SK-N-SH treated with all-trans-retinoic acid at 6 μM for 48 hours (cell line): ENCODE data around the gene ST6GAL1.
"Not testable (repeated sequence)": the region's sequence is repeated elsewhere in the genome, so short reads cannot be mapped to it uniquely, and the experiment has no call there.

Experiments
- ATAC-seq: fragments of 200-7000 bp; cut with Tn5 transposase; 3 replicates; pipeline ENCODE4 v1.9.1; 2020; ENCODE audit warnings: mild to moderate bottlenecking, moderate library complexity
- ARNTL ChIP-seq: fragments of 450-650 bp; formaldehyde crosslinking; IDR thresholded peaks from 2 replicates; pipeline ENCODE4 v1.5.0; 2020; ENCODE audit warnings: low read depth, mild to moderate bottlenecking, moderate library complexity, borderline replicate concordance
- BACH2 ChIP-seq: fragments of 250-450 bp; sonication (Bioruptor Pico); IDR thresholded peaks from 2 replicates; pipeline ENCODE4 v1.9.0; 2021; ENCODE audit warnings: mild to moderate bottlenecking, borderline replicate concordance
- CSDC2 ChIP-seq: fragments of 250-450 bp; sonication (Bioruptor Pico); IDR thresholded peaks from 2 replicates; pipeline ENCODE4 v1.5.0; 2020; ENCODE audit warnings: mild to moderate bottlenecking, moderate library complexity
- CSRNP3 ChIP-seq: fragments of 250-450 bp; sonication (Bioruptor Pico); IDR thresholded peaks from 2 replicates; pipeline ENCODE4 v1.5.1; 2021; ENCODE audit warnings: mild to moderate bottlenecking, moderate library complexity
- ESRRG ChIP-seq: fragments of 250-450 bp; sonication (Bioruptor Pico); IDR thresholded peaks from 2 replicates; pipeline ENCODE4 v1.6.1; 2021; ENCODE audit warnings: mild to moderate bottlenecking
- GLIS3 ChIP-seq: fragments of 250-450 bp; sonication (Bioruptor Pico); IDR thresholded peaks from 2 replicates; pipeline ENCODE4 v1.5.0; 2020; ENCODE audit warnings: mild to moderate bottlenecking, moderate library complexity
- ISL1 ChIP-seq: fragments of 250-450 bp; sonication (Bioruptor Pico); IDR thresholded peaks from 2 replicates; pipeline ENCODE4 v2.1.2; 2022; ENCODE audit warnings: mild to moderate bottlenecking, moderate library complexity
- OSR1 ChIP-seq: fragments of 250-450 bp; sonication (Bioruptor Pico); IDR thresholded peaks from 2 replicates; pipeline ENCODE4 v1.8.0; 2022; ENCODE audit warnings: moderate library complexity, mild to moderate bottlenecking, inconsistent platforms
- PATZ1 ChIP-seq: fragments of 250-450 bp; sonication (Bioruptor Pico); IDR thresholded peaks from 2 replicates; pipeline ENCODE4 v1.8.0; 2020; ENCODE audit warnings: mild to moderate bottlenecking, moderate library complexity, borderline replicate concordance
- PPARA ChIP-seq: fragments of 250-450 bp; sonication (Bioruptor Pico); IDR thresholded peaks from 2 replicates; pipeline ENCODE4 v1.5.0; 2020; ENCODE audit warnings: mild to moderate bottlenecking, borderline replicate concordance
- RARB ChIP-seq: fragments of 250-450 bp; sonication (Bioruptor Pico); IDR thresholded peaks from 2 replicates; pipeline ENCODE4 v1.8.0; 2021; ENCODE audit warnings: mild to moderate bottlenecking, moderate library complexity
- SNAI2 ChIP-seq: fragments of 250-450 bp; sonication (Bioruptor Pico); IDR thresholded peaks from 2 replicates; pipeline ENCODE4 v1.5.0; 2020; ENCODE audit warnings: mild to moderate bottlenecking, moderate library complexity
- TOX ChIP-seq: fragments of 250-450 bp; sonication (Bioruptor Pico); IDR thresholded peaks from 2 replicates; pipeline ENCODE4 v1.8.0; 2021; ENCODE audit warnings: mild to moderate bottlenecking, moderate library complexity, borderline replicate concordance
- ZC3H10 ChIP-seq: fragments of 250-450 bp; sonication (Bioruptor Pico); IDR thresholded peaks from 2 replicates; pipeline ENCODE4 v1.5.1; 2021; ENCODE audit warnings: mild to moderate bottlenecking, moderate library complexity
- ZFP3 ChIP-seq: fragments of 250-450 bp; sonication (Bioruptor Pico); IDR thresholded peaks from 2 replicates; pipeline ENCODE4 v1.5.0; 2020; ENCODE audit warnings: mild to moderate bottlenecking, moderate library complexity
- ZNF565 ChIP-seq: fragments of 450-650 bp; formaldehyde crosslinking; conservative IDR thresholded peaks from 2 replicates; pipeline ENCODE4 v1.5.0; 2020; ENCODE audit warnings: low read depth, mild to moderate bottlenecking, moderate library complexity
- ZNF70 ChIP-seq: fragments of 450-650 bp; formaldehyde crosslinking; IDR thresholded peaks from 2 replicates; pipeline ENCODE4 v1.5.0; 2020; ENCODE audit warnings: mild to moderate bottlenecking, moderate library complexity
- ZNF8 ChIP-seq: fragments of 450-650 bp; formaldehyde crosslinking; IDR thresholded peaks from 2 replicates; pipeline ENCODE4 v1.5.0; 2020; ENCODE audit warnings: mild to moderate bottlenecking, moderate library complexity
- TF ChIP-seq, protein P1 (sequence below): fragments of 250-450 bp; sonication (Bioruptor Pico); IDR thresholded peaks from 2 replicates; pipeline ENCODE4 v1.5.1; 2020; ENCODE audit warnings: low read depth, mild to moderate bottlenecking, moderate library complexity

Gene ST6GAL1

DNA sequence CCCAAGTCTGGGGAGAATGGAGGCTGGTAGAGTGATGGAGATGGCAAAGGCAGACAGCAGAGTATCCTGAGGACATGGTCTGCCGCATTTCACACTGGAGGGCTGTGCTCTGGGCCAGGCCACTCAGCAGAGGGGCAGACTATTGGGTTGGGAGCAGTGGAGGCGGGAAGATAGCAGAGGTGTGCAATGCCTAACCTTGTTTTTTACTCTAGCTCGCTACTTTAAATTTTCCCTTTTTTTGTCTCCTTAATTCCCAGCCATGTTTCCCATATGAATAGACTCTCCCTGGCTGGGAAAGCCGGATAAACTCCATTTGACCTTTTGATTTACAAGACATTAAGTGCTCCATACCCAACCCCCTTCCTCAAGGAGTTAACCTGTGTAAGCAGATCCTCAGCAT lies 33.5 kb upstream of the ST6GAL1 start:
- no peak for TF ChIP-seq OSR1 (CRISPR knock-in tag)
- TF ChIP-seq PATZ1 (CRISPR knock-in tag): no peak
- TF ChIP-seq RARB (CRISPR knock-in tag): no peak
- no peak for TF ChIP-seq ZNF70
- TF ChIP-seq BACH2 (CRISPR knock-in tag): no peak
- TF ChIP-seq PPARA: no peak
- no peak for TF ChIP-seq CSRNP3 (CRISPR knock-in tag)
- no peak for TF ChIP-seq CSDC2 (CRISPR knock-in tag)
- no peak for ATAC-seq

- TF ChIP-seq BACH2 (CRISPR knock-in tag): no peak
- no peak for TF ChIP-seq PPARA
- ATAC-seq: no peak
Observed at GRCh38 chr3:186901135-186901734, 29.1 kb upstream of the ST6GAL1 start.

GRCh38 chr3:186902154-186902553 lies 28.2 kb upstream of the ST6GAL1 start:
- TF ChIP-seq ZC3H10 (no peak), TOX (no peak), CSDC2 (CRISPR knock-in tag) (no peak), SNAI2 (CRISPR knock-in tag) (no peak), CSRNP3 (CRISPR knock-in tag) (no peak), BACH2 (CRISPR knock-in tag) (no peak), ZNF565 (CRISPR knock-in tag) (no peak), PATZ1 (CRISPR knock-in tag) (no peak), ZNF70 (no peak), RARB (CRISPR knock-in tag) (no peak), ESRRG (CRISPR knock-in tag) (no peak), GLIS3 (no peak)
- TF ChIP-seq, protein P1, sequence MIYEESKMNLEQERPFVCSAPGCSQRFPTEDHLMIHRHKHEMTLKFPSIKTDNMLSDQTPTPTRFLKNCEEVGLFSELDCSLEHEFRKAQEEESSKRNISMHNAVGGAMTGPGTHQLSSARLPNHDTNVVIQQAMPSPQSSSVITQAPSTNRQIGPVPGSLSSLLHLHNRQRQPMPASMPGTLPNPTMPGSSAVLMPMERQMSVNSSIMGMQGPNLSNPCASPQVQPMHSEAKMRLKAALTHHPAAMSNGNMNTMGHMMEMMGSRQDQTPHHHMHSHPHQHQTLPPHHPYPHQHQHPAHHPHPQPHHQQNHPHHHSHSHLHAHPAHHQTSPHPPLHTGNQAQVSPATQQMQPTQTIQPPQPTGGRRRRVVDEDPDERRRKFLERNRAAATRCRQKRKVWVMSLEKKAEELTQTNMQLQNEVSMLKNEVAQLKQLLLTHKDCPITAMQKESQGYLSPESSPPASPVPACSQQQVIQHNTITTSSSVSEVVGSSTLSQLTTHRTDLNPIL (CRISPR knock-in tag): no peak
- ATAC-seq: no peak

DNA sequence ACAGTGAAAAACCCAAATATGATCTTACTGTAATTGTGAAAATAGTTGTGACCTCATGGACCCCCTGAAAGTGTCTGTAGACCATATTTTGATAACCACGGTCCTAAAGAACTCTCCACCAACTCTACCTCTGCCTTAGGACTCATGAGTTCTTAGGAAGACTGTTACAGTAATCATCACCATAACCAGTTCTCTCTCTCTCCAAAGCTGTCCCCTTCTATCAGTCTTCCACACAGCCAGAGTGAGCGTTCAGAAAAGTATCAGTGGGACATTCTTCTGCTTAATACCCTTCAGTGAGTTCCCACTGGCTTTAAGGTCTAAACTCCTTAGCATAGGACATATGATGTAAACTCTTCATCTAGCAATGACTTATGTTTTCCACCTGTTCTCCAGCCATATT lies 27.6 kb upstream of the ST6GAL1 start:
- TF ChIP-seq ZFP3 (CRISPR knock-in tag): no peak
- no peak for TF ChIP-seq ZNF565 (CRISPR knock-in tag)
- TF ChIP-seq ISL1 (CRISPR knock-in tag): no peak
- TF ChIP-seq ARNTL: no peak
- TF ChIP-seq CSDC2 (CRISPR knock-in tag): no peak
- TF ChIP-seq GLIS3: no peak
- no peak for TF ChIP-seq ZNF70
- no peak for TF ChIP-seq RARB (CRISPR knock-in tag)
- TF ChIP-seq CSRNP3 (CRISPR knock-in tag): no peak
- TF ChIP-seq OSR1 (CRISPR knock-in tag): no peak
- TF ChIP-seq ZNF8 (CRISPR knock-in tag): no peak
- no peak for TF ChIP-seq ESRRG (CRISPR knock-in tag)
- no peak for TF ChIP-seq BACH2 (CRISPR knock-in tag)
- TF ChIP-seq, protein P1 (CRISPR knock-in tag): no peak
- ATAC-seq: no peak

DNA sequence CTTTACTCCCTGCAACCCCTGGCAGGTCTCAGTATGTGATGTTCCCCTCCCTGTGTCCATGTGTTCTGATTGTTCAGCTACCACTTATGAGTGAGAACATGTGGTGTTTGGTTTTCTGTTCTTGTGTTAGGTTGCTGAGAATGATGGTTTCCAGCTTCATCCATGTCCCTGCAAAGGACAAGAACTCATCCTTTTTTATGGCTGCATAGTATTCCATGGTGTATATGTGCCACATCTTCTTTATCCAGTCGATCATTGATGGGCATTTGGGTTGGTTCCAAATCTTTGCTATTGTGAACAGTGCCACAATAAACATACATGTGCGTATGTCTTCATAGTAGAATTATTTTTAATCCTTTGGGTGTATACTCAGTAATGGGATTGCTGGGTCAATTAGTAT lies 26.6 kb upstream of the ST6GAL1 start:
- ATAC-seq: not testable (repeated sequence)

DNA sequence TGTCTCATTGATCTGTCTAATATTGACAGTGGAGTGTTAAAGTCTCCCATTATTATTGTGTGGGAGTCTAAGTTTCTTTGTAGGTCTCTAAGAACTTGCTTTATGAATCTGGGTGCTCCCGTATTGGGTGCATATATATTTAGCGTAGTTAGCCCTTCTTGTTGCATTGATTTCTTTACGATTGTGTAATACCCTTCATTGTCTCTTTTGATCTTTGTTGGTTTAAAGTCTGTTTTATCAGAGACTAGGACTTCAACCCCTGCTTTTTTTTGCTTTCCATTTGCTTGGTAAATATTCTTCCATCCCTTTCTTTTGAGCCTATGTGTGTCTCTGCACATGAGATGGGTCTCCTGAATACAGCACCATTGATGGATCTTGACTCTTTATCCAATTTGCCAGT lies 23.3 kb upstream of the ST6GAL1 start:
- not testable (repeated sequence) for ATAC-seq
